Stomach (tissue), 9 donors: Measurements from ENCODE around the gene PHTF2. TPM values are rescaled to one million over a fixed set of nuclear protein-coding genes. Genes with fewer than 3 reads are reported as not detected.

Source experiments
- DNase-seq, 2 donors: peaks; one replicate each; pipeline versions ENCODE4 v3.0.0 to v3.0.0-alpha.2; 2013 to 2019
- H3K27ac ChIP-seq, 5 donors: fragments of 200-600 bp in 4 of 5; sonication (generic) in 4 of 5; one replicate each; pipeline ENCODE4 v1.5.1; 2013 to 2019; ENCODE audit warnings: mild to moderate bottlenecking in 1 of 5, moderate library complexity in 1 of 5
- H3K27me3 ChIP-seq, 3 donors: fragments of 200-600 bp; sonication (generic); one replicate each; pipeline ENCODE4 v1.5.1; 2017 to 2019; ENCODE audit warnings: mixed run types in 1 of 3
- H3K36me3 ChIP-seq, 4 donors: fragments of 200-600 bp; sonication (generic); 1 replicate in 3 of 4; 2 replicates in 1 of 4; pipeline ENCODE4 v1.5.1; 2016 to 2019
- H3K4me1 ChIP-seq, 4 donors: fragments of 200-600 bp; sonication (generic); one replicate each; pipeline ENCODE4 v1.5.1; 2016 to 2019
- H3K4me3 ChIP-seq, 4 donors: fragments of 200-600 bp; sonication (generic) in 3 of 4; one replicate each; pipeline ENCODE4 v1.5.1; 2016 to 2019; ENCODE audit warnings: mild to moderate bottlenecking in 1 of 4
- H3K9me3 ChIP-seq, 4 donors: fragments of 200-600 bp; sonication (generic); one replicate each; pipeline ENCODE4 v1.5.1; 2016 to 2019
- EP300 ChIP-seq: sonication (generic); formaldehyde crosslinking; IDR thresholded peaks from one replicate; pipeline ENCODE4 v1.6.1; 2017; ENCODE audit warnings: antibody characterized with exemption
- POLR2A ChIP-seq, 4 donors: fragments of 450-650 bp; IDR thresholded peaks; one replicate each; pipeline ENCODE4 v1.6.1; 2016; ENCODE audit warnings: antibody characterized with exemption in 4 of 4, control low read depth in 2 of 4, mild to moderate bottlenecking in 1 of 4, moderate library complexity in 1 of 4
- POLR2AphosphoS5 ChIP-seq, 3 donors: sonication (generic); formaldehyde crosslinking; IDR thresholded peaks; one replicate each; pipeline ENCODE4 v1.6.1; 2016; ENCODE audit warnings: antibody characterized with exemption in 3 of 3
- WGBS, 5 donors: extraction: QIAGEN DNeasy Blood & Tissue Kit in 3 of 5; methylation state at CpG; one replicate each; pipeline versions ENCODE4 v1.1.5 to v1.1.7; 2013 to 2018; 5-methylcytosine and 5-hydroxymethylcytosine counted together
- intact Hi-C: fragments of 100-400 bp; cut with DNase I; formaldehyde crosslinking; loops from one replicate; pipeline ENCODE4 v1.15.1; 2023; ENCODE audit warnings: low total_unique reads
- polyA plus RNA-seq, 3 donors: library from polyadenylated mRNA; stranded (reverse); fragments of 200-250 nt; gene quantifications; one replicate each; pipeline ENCODE4 v1.2.3, GENCODE V29; 2013
- total RNA-seq, 5 donors: library from RNA; depleted of rRNA; stranded (reverse); fragments of >200 nt; gene quantifications; one replicate each; pipeline versions ENCODE4 v1.1.0 to v1.2.3, GENCODE V29; 2014 to 2016
- TF ChIP-seq, protein P1 (sequence below), 7 experiments: fragments of 450-650 bp in 4 of 7; fragments of 200-600 bp in 3 of 7; sonication (generic) in 3 of 7; IDR thresholded peaks; one replicate each; pipeline ENCODE4 v1.5.1; 2016 to 2019; ENCODE audit warnings: antibody characterized with exemption in 7 of 7, control low read depth in 2 of 7, mild to moderate bottlenecking in 1 of 7
- donor health status: healthy with polysubstance abuse.
- donor health status: Bipolar disorder and iron deficiency.
- donor health status: healthy.

PHTF2 gene
- total and polyA plus RNA-seq, 8 donors: 2.0 to 42.9 (median 12.5) TPM

DNA sequence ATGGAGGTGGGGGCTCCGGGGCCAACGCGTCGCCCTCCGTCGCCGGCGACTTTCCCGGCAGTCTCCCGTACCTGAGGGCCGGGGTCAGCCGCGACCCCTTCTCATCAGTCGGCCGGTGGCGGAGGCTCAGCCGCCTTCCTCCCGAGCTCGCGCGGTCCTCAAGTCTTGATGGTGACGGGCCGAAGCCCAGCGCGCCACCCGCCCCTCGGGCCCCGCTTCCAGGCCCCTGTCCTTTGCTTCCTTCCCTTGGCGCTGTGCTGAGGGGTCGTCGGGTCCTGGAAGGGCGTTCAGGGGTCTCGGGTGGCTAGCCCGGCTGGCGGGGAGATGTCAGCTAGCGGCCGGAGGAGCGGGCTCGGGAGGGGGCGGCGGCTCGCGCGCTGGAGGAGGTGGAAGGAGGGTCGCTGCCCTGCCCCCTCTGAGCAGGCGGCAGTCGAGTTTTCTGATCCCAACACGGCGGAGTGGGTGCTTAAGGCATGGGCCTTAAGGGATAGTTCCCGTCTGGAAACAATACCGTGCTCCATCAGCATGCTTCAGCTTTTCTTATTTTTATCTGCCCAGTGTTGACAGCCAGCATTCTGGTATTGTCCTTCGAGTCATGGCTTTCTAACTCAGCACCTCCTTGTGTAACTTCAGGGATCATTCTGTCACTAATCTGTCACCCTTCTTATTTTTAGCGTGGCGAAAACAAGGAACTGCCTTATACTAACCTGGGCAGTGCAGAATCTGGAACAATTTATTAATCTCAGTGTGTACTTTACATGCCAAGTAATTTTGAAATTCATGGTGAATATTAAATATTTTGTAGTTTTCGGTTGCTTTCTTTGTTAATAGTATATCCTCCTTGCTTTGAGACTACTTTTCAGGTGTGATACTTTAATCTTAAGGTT lies 748 bp downstream of the PHTF2 start:
- Histone ChIP-seq H3K9me3 (no peaks in the 10 kb centered on the region), H3K4me3 (peak overlapping the region; percentile 86 to 96 (median 89)), H3K36me3 (peaks cover 0 to 5% (median 2%) of the 10 kb centered on the region in 4 donors), H3K27ac (peak overlapping the region; percentile 67 to 94 (median 92)), H3K27me3 (no peaks in the 10 kb centered on the region), H3K4me1 (peaks cover 13 to 54% (median 33%) of the 10 kb centered on the region in 4 donors)
- intact Hi-C loops: no loop called here
- peak in 1 of 2 donors; percentile 78 for DNase-seq
- no peak for TF ChIP-seq EP300
- no peak for TF ChIP-seq POLR2AphosphoS5 (IDR thresholded peaks at IDR 0.05)
- TF ChIP-seq, protein P1, sequence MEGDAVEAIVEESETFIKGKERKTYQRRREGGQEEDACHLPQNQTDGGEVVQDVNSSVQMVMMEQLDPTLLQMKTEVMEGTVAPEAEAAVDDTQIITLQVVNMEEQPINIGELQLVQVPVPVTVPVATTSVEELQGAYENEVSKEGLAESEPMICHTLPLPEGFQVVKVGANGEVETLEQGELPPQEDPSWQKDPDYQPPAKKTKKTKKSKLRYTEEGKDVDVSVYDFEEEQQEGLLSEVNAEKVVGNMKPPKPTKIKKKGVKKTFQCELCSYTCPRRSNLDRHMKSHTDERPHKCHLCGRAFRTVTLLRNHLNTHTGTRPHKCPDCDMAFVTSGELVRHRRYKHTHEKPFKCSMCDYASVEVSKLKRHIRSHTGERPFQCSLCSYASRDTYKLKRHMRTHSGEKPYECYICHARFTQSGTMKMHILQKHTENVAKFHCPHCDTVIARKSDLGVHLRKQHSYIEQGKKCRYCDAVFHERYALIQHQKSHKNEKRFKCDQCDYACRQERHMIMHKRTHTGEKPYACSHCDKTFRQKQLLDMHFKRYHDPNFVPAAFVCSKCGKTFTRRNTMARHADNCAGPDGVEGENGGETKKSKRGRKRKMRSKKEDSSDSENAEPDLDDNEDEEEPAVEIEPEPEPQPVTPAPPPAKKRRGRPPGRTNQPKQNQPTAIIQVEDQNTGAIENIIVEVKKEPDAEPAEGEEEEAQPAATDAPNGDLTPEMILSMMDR (IDR thresholded peaks at IDR 0.05): no peak
- TF ChIP-seq POLR2A (IDR thresholded peaks at IDR 0.05): no peak
- WGBS, 5 donors: 1 to 2% (median 1%) methylated on average over 36 to 55 of the region's 55 CpGs

DNA sequence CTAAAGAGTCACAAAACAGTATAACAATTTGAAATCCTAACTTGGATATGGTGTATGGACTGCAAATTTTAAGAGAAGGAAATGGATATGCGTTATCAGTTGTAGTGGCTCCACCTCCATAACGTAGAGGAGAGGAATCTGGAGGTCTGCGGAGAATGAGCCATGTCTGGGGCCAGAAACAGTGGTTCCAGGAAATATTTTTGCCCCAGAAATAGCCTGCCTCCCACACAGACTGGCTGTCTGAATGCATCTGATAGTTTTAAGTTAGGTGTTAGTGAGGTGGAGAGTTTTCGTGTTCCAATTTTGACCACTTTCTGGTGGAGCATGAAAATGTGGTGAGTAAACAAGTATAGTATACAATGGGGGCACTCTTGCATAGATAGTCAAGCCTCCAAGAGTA lies 1.6 kb downstream of the PHTF2 start:
- WGBS, 5 donors: 36 to 57% (median 43%) methylated on average over 4 of the region's 4 CpGs
- no peak for TF ChIP-seq POLR2AphosphoS5 (IDR thresholded peaks at IDR 0.05)
- TF ChIP-seq EP300: no peak
- TF ChIP-seq, protein P1 (IDR thresholded peaks at IDR 0.05): no peak
- TF ChIP-seq POLR2A (IDR thresholded peaks at IDR 0.05): no peak
- Histone ChIP-seq H3K9me3 (no peaks in the 10 kb centered on the region), H3K27me3 (no peaks in the 10 kb centered on the region), H3K36me3 (peaks cover 0 to 2% (median 0%) of the 10 kb centered on the region in 4 donors), H3K4me1 (peaks cover 13 to 48% (median 33%) of the 10 kb centered on the region in 4 donors), H3K27ac (peak overlapping the region in 2 of 5 donors; percentile 76 to 92), H3K4me3 (peak overlapping the region in 2 of 4 donors; percentile 86 to 96)
- DNase-seq: peak in 1 of 2 donors; percentile 23
- intact Hi-C loops: no loop called here

DNA sequence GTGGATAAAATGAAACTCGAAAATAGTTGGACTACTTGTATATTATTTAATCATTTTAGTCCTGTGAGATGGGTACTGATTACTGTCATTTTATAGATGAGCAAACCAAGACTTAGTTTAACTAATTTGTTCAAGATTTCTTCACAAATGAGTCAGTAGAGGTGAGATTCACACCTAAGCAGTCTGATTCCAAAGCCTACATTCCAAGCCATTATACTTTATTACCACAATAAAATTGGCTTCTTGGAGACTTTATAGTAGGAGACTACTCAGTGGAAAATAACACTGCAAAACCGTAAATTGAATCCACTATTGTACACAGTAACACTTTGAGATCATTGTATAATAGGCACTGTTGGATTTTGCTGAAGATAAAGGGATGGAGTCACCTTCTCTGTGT lies 2.2 kb downstream of the PHTF2 start:
- no peaks in the 10 kb centered on the region for H3K27me3 ChIP-seq
- no peak overlapping the region for H3K4me3 ChIP-seq
- peaks cover 0 to 2% (median 0%) of the 10 kb centered on the region in 4 donors for H3K9me3 ChIP-seq
- DNase-seq: no peak
- no peak overlapping the region for H3K27ac ChIP-seq
- peaks cover 13 to 43% (median 33%) of the 10 kb centered on the region in 4 donors for H3K4me1 ChIP-seq
- intact Hi-C loops: no loop called here
- TF ChIP-seq, protein P1 (IDR thresholded peaks at IDR 0.05): no peak
- no peak for TF ChIP-seq POLR2A (IDR thresholded peaks at IDR 0.05)
- TF ChIP-seq EP300: no peak
- no peak for TF ChIP-seq POLR2AphosphoS5 (IDR thresholded peaks at IDR 0.05)
- 82 to 92% (median 86%) methylated on average over 2 of the region's 2 CpGs for WGBS, 5 donors
- H3K36me3 ChIP-seq: no peaks in the 10 kb centered on the region

DNA sequence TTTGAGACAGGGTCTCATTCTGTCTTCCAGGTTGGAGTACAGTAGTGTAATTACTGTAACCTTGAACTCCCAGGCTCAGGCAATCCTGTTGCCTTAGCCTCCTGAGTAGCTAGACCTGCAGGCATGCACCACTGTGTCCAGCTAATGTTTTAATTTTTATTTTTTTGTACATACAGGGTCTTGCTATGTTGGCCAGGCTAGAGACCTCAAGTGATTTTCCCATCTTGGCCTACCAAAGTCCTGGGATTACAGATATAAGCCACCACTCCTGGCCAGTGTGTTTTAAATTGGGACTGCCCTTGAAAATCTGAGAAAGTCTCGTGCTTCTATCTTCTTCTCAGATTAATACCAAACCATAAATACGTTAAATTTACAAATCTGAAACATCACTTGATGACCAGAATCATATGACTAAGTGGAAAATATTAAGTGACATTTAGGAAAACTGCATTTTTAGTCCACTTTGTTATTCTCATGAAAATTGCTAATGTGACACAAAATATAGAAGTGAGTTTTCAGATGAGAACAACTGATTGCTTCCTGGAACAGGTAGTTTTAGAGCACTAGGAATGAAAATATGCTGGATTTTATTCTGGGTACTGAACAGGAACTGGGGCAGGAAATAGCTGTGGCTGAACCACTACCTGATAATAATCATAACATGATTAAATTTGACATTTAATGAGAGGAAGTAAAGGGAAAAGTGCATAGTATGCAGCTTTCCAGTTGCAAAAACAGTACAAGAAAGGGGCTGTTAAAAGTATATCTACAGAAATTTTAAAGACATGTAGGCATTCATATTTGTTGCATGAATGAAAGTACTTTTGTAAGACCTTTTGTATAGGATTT lies 4.2 kb downstream of the PHTF2 start:
- Histone ChIP-seq H3K27ac (peak overlapping the region in 1 of 5 donors; percentile 16), H3K4me1 (peaks cover 0 to 23% (median 18%) of the 10 kb centered on the region in 4 donors), H3K4me3 (no peak overlapping the region), H3K36me3 (no peaks in the 10 kb centered on the region), H3K9me3 (peaks cover 0 to 23% (median 10%) of the 10 kb centered on the region in 4 donors), H3K27me3 (no peaks in the 10 kb centered on the region)
- no peak for TF ChIP-seq EP300
- TF ChIP-seq, protein P1 (IDR thresholded peaks at IDR 0.05): no peak
- TF ChIP-seq POLR2AphosphoS5 (IDR thresholded peaks at IDR 0.05): no peak
- no peak for TF ChIP-seq POLR2A (IDR thresholded peaks at IDR 0.05)
- DNase-seq: no peak
- 63 to 83% (median 76%) methylated on average over 2 of the region's 2 CpGs for WGBS, 5 donors
- intact Hi-C loops: no loop called here
